ENCODE results near the gene ETNK1.

GRCh38 chr12:22665476-22665875, 40.5 kb downstream of the ETNK1 start:
- no peak for TF ChIP-seq CTCF (IDR thresholded peaks at IDR 0.05; ENCODE audit: insufficient read depth, low read length, poor library complexity, severe bottlenecking)
- no peak for TF ChIP-seq EZH2phosphoT487 (conservative IDR thresholded peaks at IDR 0.05; ENCODE audit: low read length)
